ENCODE measurements around the gene H19. TPM values are rescaled to one million over a fixed set of nuclear protein-coding genes. Genes with fewer than 3 reads are reported as not detected.

The H19 gene
- polyA plus RNA-seq, 1 donor from 2014 or later: not detected

DNA sequence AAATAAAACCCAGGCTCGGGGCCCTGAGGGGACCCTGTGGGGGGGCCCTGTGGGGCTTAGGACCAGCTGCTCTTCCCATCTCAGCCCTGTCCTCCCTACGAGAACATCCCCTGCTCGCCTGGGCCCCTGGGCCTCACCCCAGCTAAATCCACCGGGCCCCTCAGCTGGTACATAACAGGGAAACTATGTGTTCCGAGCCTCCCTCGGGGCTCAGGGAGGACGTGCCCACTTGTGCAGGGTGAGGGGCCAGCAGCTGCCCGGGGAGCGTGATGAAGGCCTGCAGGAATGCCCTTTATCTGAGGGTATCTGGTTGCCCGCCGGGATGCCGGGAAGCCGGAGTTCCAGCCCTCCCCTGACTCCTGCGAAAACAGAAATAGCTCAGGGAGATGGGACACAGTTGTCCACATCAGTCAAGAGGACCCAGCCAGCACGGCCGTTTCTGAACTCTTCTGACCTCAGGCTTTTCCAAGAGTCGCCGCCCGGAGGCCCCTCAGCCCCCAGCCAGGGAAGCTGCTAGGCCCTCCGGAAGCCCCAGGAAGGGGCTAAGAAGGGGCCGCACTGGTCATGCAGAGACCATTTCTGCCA, 29.9 kb downstream of the H19 start:
- Mint-ChIP-seq H3K4me3 (no peak overlapping the region), H3K27me3 (no peaks in the 10 kb centered on the region), H3K27ac (no peak overlapping the region), H3K4me1 (no peaks in the 10 kb centered on the region), H3K9me3 (no peaks in the 10 kb centered on the region), H3K36me3 (no peaks in the 10 kb centered on the region)

DNA sequence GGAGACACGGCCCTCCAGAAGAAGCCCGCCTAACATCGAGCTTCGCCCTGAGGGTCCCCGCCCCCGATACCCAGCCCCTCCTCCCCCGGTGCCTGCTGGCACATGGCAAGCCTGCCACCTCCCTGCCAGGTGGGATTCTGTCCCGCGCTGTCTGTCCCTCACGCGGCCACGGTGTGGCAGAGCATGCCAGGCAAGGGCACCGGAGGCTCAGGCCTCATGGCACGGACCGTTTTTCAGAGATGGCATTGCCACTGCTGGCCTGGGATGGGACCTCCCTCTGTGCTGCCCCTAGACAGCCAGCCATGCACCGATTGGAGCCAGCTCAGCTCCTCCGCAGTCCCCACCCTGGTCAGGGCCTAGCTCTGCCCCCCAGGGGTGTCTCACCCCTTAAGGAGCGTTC, 31.1 kb downstream of the H19 start:
- H3K9me3 Mint-ChIP-seq: no peaks in the 10 kb centered on the region
- H3K27ac Mint-ChIP-seq: no peak overlapping the region
- H3K4me1 Mint-ChIP-seq: no peaks in the 10 kb centered on the region
- H3K4me3 Mint-ChIP-seq: no peak overlapping the region
- H3K27me3 Mint-ChIP-seq: no peaks in the 10 kb centered on the region
- H3K36me3 Mint-ChIP-seq: no peaks in the 10 kb centered on the region

DNA sequence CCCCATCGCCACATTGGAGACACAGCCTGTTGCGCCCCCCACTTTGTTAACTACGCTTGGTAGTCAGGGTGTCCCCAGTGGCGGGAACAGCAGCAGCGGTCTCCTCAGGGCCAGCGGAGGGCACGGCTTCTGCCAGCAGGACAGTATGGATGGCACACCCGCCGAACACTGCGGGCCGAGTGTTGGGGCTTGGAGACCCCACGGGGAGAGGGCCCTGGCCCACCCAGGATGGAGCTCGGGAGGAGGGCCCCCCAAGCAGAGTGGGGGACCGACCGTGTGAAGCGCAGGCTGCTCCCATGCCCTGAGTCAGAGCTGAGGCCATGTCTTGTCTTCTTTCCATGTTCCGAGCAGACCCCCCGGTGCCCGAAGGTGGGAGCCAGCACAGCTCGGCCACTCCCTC, 32.7 kb downstream of the H19 start:
- H3K27ac Mint-ChIP-seq: no peak overlapping the region
- no peaks in the 10 kb centered on the region for H3K27me3 Mint-ChIP-seq

DNA sequence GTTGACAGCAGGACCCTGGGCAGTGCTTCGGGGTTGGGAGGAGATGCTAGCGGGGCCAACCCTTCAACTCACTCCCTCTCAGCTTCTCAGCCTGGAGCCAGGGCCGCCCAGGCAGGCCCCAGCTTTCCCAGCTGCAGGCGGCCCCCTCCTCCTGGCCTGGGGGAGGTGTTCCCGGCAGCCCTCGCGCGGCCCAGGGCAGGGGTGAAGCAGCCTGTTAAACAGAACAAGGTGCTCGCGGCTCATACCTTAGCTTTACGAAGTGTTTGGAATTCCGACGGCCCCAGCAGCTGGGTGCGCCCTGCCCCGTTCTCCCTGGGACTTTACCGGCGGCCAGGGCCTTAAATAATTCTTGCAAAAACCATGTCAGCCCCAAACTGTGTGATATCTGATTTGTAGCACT, 33.3 kb downstream of the H19 start:
- H3K27ac Mint-ChIP-seq: no peak overlapping the region
- no peaks in the 10 kb centered on the region for H3K36me3 Mint-ChIP-seq
- no peak overlapping the region for H3K4me3 Mint-ChIP-seq
- no peaks in the 10 kb centered on the region for H3K4me1 Mint-ChIP-seq
- no peaks in the 10 kb centered on the region for H3K27me3 Mint-ChIP-seq
- no peaks in the 10 kb centered on the region for H3K9me3 Mint-ChIP-seq

More for the DNA sequence above, 32.7 kb downstream of the H19 start:
- H3K9me3 Mint-ChIP-seq: no peaks in the 10 kb centered on the region
- H3K36me3 Mint-ChIP-seq: no peaks in the 10 kb centered on the region
- H3K4me3 Mint-ChIP-seq: no peak overlapping the region
- no peaks in the 10 kb centered on the region for H3K4me1 Mint-ChIP-seq

DNA sequence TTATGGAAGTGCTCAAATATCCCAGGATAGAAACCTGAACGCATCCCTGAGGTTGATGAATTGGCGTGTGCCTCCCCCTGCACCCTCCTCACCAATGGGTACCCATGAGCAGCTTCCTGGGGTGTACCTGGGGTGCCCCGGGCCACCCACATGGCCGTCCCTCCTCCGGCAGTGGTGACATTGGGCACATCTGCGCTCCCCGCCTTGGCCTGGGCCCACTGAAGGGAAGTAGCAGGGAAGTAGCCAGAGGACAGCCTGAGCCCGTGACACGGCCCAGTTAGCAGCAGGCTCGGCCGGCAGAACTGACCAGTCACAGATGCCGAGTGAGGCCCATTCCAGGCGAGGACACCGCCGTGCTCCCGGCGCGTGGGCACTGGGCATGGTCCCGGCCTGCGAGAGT, 33.8 kb downstream of the H19 start:
- no peak overlapping the region for H3K4me3 Mint-ChIP-seq
- H3K27ac Mint-ChIP-seq: no peak overlapping the region
- no peaks in the 10 kb centered on the region for H3K4me1 Mint-ChIP-seq
- H3K9me3 Mint-ChIP-seq: no peaks in the 10 kb centered on the region
- H3K27me3 Mint-ChIP-seq: no peaks in the 10 kb centered on the region
- H3K36me3 Mint-ChIP-seq: no peaks in the 10 kb centered on the region

DNA sequence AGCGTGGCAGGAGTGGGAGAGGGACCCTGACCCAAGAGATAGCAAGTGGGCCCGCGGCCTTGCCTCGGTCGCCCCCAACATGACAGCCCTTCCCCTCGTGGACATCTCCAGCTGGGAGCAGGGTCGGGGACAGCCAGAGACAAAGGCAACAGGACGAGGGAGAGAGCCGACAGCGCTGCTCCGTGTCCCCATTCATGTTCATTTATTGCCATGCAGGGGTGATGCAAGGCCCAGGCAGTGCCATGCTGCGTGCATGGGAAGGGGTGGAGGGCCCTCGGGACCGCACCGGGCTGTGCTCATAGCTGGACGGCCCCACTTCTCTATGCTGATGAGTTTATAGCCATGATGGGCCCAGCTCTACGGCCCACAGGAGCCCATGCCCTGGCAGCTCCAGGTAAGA, 37.9 kb downstream of the H19 start:
- H3K9me3 Mint-ChIP-seq: no peaks in the 10 kb centered on the region
- H3K4me1 Mint-ChIP-seq: no peaks in the 10 kb centered on the region
- no peak overlapping the region for H3K4me3 Mint-ChIP-seq
- no peak overlapping the region for H3K27ac Mint-ChIP-seq
- H3K27me3 Mint-ChIP-seq: no peaks in the 10 kb centered on the region
- H3K36me3 Mint-ChIP-seq: no peaks in the 10 kb centered on the region

DNA sequence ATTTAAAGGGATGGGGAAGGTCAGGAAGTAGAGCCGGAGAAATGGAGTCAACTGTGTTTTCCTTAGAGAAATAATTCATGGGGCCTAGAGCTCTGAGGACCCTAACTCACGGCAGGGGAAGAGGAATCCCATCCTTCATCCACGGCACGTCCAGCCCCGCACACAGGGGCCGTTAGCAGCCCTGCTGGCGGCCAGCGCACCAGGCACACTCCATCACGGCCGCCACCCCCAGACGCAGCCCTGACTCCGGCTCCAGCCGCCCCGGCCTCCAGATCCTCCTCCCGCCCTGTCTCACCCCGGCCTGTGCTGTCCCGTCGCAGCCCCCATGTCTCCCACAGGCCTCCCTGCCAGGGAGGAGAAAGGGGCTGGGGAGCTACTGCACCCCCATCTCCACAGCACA, 39.3 kb downstream of the H19 start:
- no peaks in the 10 kb centered on the region for H3K36me3 Mint-ChIP-seq
- H3K27me3 Mint-ChIP-seq: no peaks in the 10 kb centered on the region
- H3K9me3 Mint-ChIP-seq: no peaks in the 10 kb centered on the region
- no peak overlapping the region for H3K27ac Mint-ChIP-seq
- no peaks in the 10 kb centered on the region for H3K4me1 Mint-ChIP-seq
- H3K4me3 Mint-ChIP-seq: no peak overlapping the region

DNA sequence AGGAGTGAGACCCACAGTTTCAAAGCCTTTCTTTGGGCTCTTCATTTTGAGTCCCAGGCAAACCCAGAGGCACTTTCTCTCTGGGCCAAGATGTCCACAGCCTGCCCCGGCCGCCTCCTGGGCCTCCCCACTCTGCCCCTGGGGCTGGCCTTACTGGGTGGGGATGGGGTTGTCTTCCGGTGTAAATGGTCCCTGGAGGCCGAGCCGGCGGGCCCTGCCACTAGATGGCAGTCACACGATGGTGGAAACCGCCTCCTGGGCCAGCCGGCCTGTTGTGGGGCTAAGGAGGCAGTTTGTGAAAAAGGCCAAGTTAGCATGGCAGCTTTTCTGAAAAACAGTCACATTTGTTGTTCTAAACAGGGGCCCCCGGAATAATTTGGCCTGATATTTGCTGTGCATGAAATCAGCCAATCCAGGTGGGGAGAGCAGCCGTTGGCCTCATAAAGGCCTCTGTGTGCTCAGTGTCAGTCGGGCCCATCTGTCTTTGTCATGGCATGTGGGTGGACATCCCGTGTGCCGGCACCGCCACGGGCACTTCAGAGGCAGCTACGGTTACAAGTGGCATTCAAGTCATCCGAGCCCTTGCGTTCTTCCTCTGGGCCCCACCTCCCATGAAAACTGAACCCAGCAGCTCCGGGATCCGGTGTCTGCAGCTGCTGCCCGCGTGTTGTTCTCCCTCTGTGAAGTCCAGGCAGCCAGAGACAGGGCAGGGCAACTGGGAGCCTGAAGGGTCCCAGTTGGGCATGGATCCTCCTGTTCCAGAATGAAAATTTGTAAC, 44.0 kb downstream of the H19 start:
- Mint-ChIP-seq H3K9me3 (no peaks in the 10 kb centered on the region), H3K36me3 (no peaks in the 10 kb centered on the region), H3K27me3 (no peaks in the 10 kb centered on the region), H3K27ac (no peak overlapping the region), H3K4me3 (no peak overlapping the region), H3K4me1 (no peaks in the 10 kb centered on the region)

DNA sequence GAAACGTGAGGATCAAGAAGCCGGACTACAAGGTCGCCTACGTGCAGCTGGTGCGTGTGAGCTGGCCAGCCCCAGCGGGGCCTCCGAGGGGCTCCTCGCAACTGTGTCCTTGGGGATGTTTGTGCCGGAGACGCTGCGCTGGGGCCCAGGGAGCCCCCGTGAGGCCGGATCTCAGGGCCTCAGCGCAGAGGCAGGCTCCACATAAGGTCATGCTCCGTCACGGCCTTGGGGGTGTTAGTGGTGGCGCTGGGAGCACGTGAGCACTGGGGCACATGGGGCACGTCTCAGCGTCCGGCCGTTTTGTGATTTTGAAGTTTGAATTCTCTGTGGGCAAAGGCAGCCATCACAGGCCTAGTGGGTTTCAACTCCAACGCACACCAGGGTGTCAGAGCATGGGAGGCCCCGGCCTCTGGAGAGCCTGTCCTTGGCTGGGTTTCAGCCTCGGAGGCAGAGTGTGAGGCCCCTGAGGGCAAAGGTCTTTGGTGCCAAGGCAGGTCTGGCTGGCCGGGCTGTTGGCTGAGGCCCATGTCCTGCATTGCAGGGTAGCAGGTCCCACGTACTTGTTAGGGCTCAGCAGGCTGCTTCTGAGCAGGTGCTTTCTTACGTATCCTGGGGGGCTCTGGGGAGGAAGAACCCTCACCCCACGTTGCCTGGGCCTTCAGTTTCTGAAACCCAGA, 44.7 kb downstream of the H19 start:
- Mint-ChIP-seq H3K4me1 (no peaks in the 10 kb centered on the region), H3K4me3 (no peak overlapping the region), H3K27ac (no peak overlapping the region), H3K36me3 (no peaks in the 10 kb centered on the region), H3K27me3 (no peaks in the 10 kb centered on the region), H3K9me3 (no peaks in the 10 kb centered on the region)

DNA sequence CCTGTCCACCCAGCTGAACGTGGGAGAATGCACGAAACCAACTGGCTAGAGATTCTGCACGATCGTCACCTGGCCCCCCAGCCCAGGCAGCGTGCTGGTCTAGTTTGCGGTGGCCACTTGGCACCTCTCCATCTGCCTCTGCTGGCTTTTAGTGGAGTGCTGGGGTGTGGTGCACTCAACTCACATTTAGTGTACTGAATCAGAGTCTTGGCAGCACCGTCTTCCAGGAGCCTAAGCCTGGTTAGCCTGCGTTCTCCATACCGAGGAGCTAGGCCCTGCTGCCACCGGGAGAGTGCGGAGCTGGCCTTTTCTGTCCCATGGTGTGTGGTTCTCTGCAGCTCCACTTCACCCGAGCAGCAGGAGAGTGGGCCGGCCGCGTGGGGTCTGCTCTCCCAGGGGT, 47.7 kb downstream of the H19 start:
- Mint-ChIP-seq H3K27ac (no peak overlapping the region), H3K27me3 (no peaks in the 10 kb centered on the region), H3K4me3 (no peak overlapping the region), H3K9me3 (no peaks in the 10 kb centered on the region), H3K36me3 (no peaks in the 10 kb centered on the region), H3K4me1 (no peaks in the 10 kb centered on the region)

DNA sequence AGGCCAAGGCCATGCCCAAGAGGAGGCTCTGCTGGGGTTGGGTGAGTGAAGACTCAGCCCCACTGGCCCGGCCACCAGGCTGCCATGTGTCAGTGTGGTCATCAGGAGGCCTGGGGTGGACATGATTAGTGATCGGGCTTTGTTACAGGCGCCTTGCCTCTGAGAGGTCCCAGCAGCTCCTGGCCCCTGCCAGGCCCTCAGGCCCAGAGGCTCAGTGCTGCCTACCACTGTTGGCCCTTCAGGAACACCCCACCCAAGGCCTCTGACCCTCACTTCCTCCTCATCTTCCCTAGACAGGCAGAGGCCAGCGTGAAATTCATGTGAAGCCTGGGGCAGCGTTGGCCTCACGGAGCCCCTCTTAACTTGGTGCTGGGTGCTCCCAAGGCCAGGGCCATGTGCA, 48.3 kb downstream of the H19 start:
- H3K4me1 Mint-ChIP-seq: no peaks in the 10 kb centered on the region
- no peak overlapping the region for H3K4me3 Mint-ChIP-seq
- no peaks in the 10 kb centered on the region for H3K27me3 Mint-ChIP-seq
- H3K36me3 Mint-ChIP-seq: no peaks in the 10 kb centered on the region
- no peaks in the 10 kb centered on the region for H3K9me3 Mint-ChIP-seq
- no peak overlapping the region for H3K27ac Mint-ChIP-seq

DNA sequence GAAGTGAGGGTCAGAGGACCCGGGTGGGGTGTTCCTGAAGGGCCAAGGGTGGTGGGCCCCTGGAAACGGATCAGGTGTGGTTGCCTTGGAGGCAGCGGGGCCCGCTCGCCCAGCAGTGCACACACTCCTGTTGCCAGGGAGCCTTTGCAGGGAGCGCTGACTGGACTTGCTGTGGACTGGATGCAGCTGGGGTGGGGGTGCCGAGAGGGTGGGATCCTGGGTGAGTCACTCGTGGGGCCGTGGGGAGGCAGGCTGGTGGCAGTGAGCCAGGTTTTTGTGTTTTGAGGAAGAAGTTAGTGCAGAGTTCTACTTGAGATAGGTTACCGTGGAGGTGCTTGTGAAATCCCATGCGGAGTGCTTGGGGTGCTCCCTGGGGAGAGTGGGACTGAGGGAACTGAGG, 49.3 kb downstream of the H19 start:
- Mint-ChIP-seq H3K4me3 (no peak overlapping the region), H3K27ac (no peak overlapping the region), H3K27me3 (no peaks in the 10 kb centered on the region), H3K36me3 (no peaks in the 10 kb centered on the region), H3K4me1 (no peaks in the 10 kb centered on the region), H3K9me3 (no peaks in the 10 kb centered on the region)

DNA sequence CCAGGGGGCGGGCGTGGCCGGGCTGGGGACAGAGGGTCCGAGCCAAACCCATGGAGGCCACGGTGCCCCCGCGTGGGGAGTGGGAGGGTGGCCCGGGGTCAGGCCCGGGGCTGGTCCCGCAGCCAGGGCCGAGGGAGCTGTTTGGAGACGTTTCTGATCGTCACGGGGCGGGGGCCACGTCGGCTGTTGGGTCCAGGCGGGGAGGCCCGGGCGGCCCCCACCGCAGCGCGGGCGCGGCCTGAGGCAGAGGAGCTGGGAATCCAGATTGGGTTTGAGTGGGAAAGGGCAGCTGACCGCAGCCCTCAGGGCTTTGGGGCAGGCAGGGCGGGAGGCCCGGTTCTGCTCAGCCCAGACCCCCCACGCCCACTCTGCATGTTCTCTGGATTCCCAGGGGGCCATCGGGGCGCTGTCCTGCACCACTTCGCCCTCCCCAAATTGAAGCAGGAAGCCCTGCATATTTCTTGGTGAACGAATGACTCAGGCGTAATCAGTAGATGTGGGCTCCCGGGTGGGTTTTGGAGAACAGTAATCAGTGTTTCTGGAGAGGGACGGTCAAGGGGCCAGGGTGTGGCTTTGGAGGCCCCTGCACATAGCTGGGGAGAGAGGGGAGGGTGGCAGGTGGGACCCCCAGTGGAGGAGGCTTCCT, 49.9 kb downstream of the H19 start:
- no peaks in the 10 kb centered on the region for H3K4me1 Mint-ChIP-seq

DNA sequence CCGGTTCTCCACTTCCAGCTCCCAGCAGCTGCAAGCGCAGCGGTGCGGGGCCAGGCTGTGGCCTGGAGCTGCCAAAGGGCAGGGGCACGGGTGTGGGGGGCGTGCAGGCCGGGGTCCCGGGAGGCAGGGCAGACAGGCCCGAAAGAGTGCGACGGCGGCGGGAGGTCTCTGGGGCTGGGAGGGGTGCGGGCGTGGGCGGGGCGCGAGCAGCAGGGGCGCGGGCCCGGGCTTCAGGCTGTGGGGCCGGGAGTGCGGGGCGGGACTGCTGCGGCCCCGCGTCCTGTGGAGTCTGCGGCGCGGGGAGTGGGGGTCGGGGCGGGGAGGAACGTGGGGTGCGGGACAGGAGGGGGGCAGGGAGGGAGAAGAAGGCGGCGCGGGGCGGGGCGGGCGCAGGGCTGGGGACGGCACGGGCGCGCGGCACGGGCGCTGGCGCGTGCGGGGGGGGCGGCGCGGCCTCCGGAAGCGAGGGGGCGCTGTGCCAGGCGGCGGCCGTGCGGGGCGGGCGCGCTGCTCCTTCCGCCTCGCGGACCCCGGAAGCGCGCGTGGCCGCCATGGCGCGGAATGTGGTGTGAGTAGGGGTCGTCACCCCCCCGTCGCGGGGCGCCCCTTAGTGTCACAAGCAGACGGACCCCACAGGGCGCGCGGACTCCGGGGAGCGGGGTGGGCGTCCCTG, 50.7 kb downstream of the H19 start, which contains the start of gene MRPL23:
Gene MRPL23 (plus strand): TSS at position 521 of the 673 bp plus-strand sequence. CDS start 31 bp downstream, at position 552.
- H3K9me3 Mint-ChIP-seq: no peaks in the 10 kb centered on the region
- no peaks in the 10 kb centered on the region for H3K27me3 Mint-ChIP-seq
- no peaks in the 10 kb centered on the region for H3K4me1 Mint-ChIP-seq

More for the DNA sequence above, 49.9 kb downstream of the H19 start:
- H3K9me3 Mint-ChIP-seq: no peaks in the 10 kb centered on the region
- H3K27ac Mint-ChIP-seq: no peak overlapping the region
- H3K36me3 Mint-ChIP-seq: no peaks in the 10 kb centered on the region
- H3K4me3 Mint-ChIP-seq: no peak overlapping the region
- no peaks in the 10 kb centered on the region for H3K27me3 Mint-ChIP-seq

More for the DNA sequence above, 50.7 kb downstream of the H19 start, which contains the start of gene MRPL23:
- Mint-ChIP-seq H3K4me3 (no peak within 1 kb of the TSS), H3K36me3 (no peaks in the 10 kb centered on the region), H3K27ac (no peak within 1 kb of the TSS)

Data from IgD-negative memory B cell (primary cell).